ENCODE measurements around the gene NADSYN1. TPM values are rescaled to one million over a fixed set of nuclear protein-coding genes. Genes with fewer than 3 reads are reported as not detected.

NADSYN1 gene
- total RNA-seq, 1 donor from 2014 or later: 45.1 TPM

GRCh38 chr11:71482216-71482615, 29.2 kb downstream of the NADSYN1 start:
- no peak for TF ChIP-seq CTCF (conservative IDR thresholded peaks at IDR 0.05)
- Mint-ChIP-seq H3K36me3 (ENCODE audit: low read depth) (peaks cover 33% of the 10 kb centered on the region), H3K4me1 (peaks cover 4% of the 10 kb centered on the region), H3K4me3 (no peak overlapping the region), H3K27me3 (ENCODE audit: low read depth) (no peaks in the 10 kb centered on the region), H3K27ac (ENCODE audit: unreplicated experiment) (no peak overlapping the region), H3K9me3 (peaks cover 5% of the 10 kb centered on the region)
- no peak for DNase-seq (ENCODE audit: low read depth, low spot score)

GRCh38 chr11:71482746-71483364, 29.9 kb downstream of the NADSYN1 start:
- Mint-ChIP-seq H3K27me3 (ENCODE audit: low read depth) (no peaks in the 10 kb centered on the region), H3K27ac (ENCODE audit: unreplicated experiment) (no peak overlapping the region), H3K9me3 (peaks cover 5% of the 10 kb centered on the region), H3K4me1 (peaks cover 3% of the 10 kb centered on the region), H3K36me3 (ENCODE audit: low read depth) (peaks cover 35% of the 10 kb centered on the region), H3K4me3 (no peak overlapping the region)
- TF ChIP-seq CTCF (conservative IDR thresholded peaks at IDR 0.05): no peak
- DNase-seq (ENCODE audit: low read depth, low spot score): no peak

- H3K36me3 Mint-ChIP-seq (ENCODE audit: low read depth): peaks cover 37% of the 10 kb centered on the region
Measured at GRCh38 chr11:71483692-71484091, 30.7 kb downstream of the NADSYN1 start.

GRCh38 chr11:71484248-71485062, 31.5 kb downstream of the NADSYN1 start:
- H3K27me3 Mint-ChIP-seq (ENCODE audit: low read depth): no peaks in the 10 kb centered on the region
- no peak for TF ChIP-seq CTCF (conservative IDR thresholded peaks at IDR 0.05)
- H3K4me1 Mint-ChIP-seq: peaks cover 13% of the 10 kb centered on the region
- H3K4me3 Mint-ChIP-seq: no peak overlapping the region
- no peak for DNase-seq (ENCODE audit: low read depth, low spot score)
- H3K27ac Mint-ChIP-seq (ENCODE audit: unreplicated experiment): peak overlapping the region; percentile 15
- peaks cover 37% of the 10 kb centered on the region for H3K36me3 Mint-ChIP-seq (ENCODE audit: low read depth)
- H3K9me3 Mint-ChIP-seq: peaks cover 5% of the 10 kb centered on the region

More at GRCh38 chr11:71483692-71484091, 30.7 kb downstream of the NADSYN1 start:
- Mint-ChIP-seq H3K27me3 (ENCODE audit: low read depth) (no peaks in the 10 kb centered on the region), H3K9me3 (peaks cover 5% of the 10 kb centered on the region), H3K27ac (ENCODE audit: unreplicated experiment) (no peak overlapping the region), H3K4me1 (peaks cover 10% of the 10 kb centered on the region), H3K4me3 (no peak overlapping the region)
- DNase-seq (ENCODE audit: low read depth, low spot score): no peak
- TF ChIP-seq CTCF (conservative IDR thresholded peaks at IDR 0.05): no peak

- Mint-ChIP-seq H3K4me1 (peaks cover 13% of the 10 kb centered on the region), H3K36me3 (ENCODE audit: low read depth) (peaks cover 37% of the 10 kb centered on the region), H3K4me3 (no peak overlapping the region), H3K9me3 (peaks cover 5% of the 10 kb centered on the region), H3K27ac (ENCODE audit: unreplicated experiment) (no peak overlapping the region), H3K27me3 (ENCODE audit: low read depth) (no peaks in the 10 kb centered on the region)
- TF ChIP-seq CTCF (conservative IDR thresholded peaks at IDR 0.05): no peak
- no peak for DNase-seq (ENCODE audit: low read depth, low spot score)
Measured at GRCh38 chr11:71485063-71485399, 32.0 kb downstream of the NADSYN1 start.
